22Rv1 (cell line): ENCODE data around the gene AGMO.

Source experiments
- ZFX ChIP-seq: fragments of 450-650 bp; IDR thresholded peaks from 2 replicates; pipeline ENCODE4 v1.6.1; 2017; ENCODE audit warnings: antibody characterized with exemption, borderline replicate concordance
- TF ChIP-seq, protein P1 (sequence below): fragments of 450-650 bp; IDR thresholded peaks from 2 replicates; pipeline ENCODE4 v1.5.1; 2017; ENCODE audit warnings: mild to moderate bottlenecking

DNA sequence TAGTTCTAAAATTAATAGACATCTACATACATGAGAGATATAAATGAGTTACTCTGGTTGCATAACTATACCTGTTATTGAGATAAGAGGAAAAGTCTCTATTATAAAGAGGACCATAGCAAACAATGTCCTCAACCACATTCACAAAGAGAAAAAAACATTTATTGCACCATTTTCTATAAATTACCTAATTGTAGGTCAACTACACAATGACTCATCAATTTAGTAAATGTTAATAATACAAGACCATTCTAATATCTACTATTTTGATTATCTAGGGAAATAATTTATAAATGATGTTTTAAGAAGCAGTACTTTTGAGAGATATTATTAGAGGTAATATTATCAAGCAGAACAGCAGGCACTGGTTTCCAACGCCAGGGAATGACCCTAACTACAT lies 246.1 kb downstream of the AGMO start:
- TF ChIP-seq, protein P1, sequence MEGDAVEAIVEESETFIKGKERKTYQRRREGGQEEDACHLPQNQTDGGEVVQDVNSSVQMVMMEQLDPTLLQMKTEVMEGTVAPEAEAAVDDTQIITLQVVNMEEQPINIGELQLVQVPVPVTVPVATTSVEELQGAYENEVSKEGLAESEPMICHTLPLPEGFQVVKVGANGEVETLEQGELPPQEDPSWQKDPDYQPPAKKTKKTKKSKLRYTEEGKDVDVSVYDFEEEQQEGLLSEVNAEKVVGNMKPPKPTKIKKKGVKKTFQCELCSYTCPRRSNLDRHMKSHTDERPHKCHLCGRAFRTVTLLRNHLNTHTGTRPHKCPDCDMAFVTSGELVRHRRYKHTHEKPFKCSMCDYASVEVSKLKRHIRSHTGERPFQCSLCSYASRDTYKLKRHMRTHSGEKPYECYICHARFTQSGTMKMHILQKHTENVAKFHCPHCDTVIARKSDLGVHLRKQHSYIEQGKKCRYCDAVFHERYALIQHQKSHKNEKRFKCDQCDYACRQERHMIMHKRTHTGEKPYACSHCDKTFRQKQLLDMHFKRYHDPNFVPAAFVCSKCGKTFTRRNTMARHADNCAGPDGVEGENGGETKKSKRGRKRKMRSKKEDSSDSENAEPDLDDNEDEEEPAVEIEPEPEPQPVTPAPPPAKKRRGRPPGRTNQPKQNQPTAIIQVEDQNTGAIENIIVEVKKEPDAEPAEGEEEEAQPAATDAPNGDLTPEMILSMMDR: no peak
- no peak for TF ChIP-seq ZFX
